HG03108 (cell line): ENCODE measurements around the gene DBP.
"Not testable (repeated sequence)": the region's sequence is repeated elsewhere in the genome, so short reads cannot be mapped to it uniquely, and the experiment has no call there.

Experiments
- ATAC-seq: cut with Tn5 transposase; IDR thresholded peaks from one replicate; pipeline ENCODE4 v1.9.1; 2021; ENCODE audit warnings: moderate library complexity; ENCODE audit not compliant: unreplicated experiment

The DBP gene, protein sequence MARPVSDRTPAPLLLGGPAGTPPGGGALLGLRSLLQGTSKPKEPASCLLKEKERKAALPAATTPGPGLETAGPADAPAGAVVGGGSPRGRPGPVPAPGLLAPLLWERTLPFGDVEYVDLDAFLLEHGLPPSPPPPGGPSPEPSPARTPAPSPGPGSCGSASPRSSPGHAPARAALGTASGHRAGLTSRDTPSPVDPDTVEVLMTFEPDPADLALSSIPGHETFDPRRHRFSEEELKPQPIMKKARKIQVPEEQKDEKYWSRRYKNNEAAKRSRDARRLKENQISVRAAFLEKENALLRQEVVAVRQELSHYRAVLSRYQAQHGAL

DNA sequence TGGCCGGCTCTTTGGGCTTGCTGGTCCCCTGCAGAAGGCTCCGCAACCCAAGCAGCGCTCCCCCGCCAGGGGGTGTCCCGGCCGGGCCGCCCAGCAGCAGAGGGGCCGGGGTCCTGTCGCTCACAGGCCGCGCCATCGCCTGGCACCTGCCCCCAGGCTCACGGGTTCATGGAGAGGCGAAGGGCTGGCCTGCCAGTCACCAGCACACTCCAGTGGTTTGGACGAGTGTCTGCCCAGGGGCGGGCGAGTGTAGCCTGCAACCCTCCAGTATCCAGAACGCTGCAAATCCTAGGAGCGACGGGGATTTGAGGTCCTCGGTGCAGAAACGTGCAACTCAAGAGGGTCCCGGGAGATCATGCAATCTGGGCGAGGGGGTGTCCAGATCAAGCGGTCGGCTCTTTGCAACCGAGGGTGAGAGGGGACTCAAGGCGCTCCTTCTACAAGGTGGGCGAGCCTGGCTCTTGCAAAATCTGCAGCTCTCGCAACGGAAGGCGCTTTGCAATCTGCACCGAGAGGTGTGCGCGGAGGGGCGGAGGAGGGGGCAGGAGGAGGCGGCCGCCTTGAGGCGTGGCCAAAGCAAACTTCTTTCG, at the start of gene DBP:
Gene DBP, minus strand, starts transcription at position 521 of the 590 bp plus-strand sequence. Its CDS starts 385 bp downstream, at position 136.
- peak; percentile 0 for ATAC-seq

DNA sequence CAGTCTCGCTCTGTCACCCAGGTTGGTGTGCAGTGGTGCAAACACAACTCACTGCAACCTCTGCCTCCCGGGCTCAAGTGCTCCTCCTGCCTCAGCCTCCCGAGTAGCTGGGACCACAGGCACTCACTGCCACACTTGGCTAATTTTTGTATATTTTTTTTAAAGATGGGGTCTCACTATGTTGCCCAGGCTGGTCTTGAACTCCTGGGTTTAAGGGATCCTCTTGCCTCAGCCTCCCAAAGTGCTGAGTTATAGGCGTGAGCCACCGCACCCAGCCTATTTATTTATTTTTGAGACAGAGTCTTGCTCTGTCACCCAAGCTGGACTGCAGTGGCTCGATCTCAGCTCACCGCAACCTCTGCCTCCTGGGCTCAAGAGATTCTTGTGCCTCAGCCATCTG, 49.5 kb upstream of the DBP start:
- not testable (repeated sequence) for ATAC-seq

DNA sequence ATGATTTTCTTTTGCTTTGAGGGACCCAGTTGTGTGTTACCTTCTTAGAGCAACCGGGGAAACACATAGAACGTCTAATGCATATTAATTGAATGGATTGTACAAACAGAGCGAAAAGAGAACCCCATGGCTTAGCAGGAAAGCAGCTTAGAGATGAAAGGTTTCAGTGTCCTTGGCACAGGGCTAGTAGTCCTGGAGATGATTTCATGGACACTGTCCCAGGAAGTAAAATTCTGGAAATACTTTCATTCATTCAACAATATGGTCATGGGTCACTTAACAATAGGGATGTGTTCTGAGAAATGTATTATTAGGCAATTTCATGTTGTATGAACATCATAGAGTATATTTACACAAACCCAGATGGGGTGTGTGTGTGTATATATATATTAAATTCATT, 48.9 kb upstream of the DBP start:
- ATAC-seq, result no peak

DNA sequence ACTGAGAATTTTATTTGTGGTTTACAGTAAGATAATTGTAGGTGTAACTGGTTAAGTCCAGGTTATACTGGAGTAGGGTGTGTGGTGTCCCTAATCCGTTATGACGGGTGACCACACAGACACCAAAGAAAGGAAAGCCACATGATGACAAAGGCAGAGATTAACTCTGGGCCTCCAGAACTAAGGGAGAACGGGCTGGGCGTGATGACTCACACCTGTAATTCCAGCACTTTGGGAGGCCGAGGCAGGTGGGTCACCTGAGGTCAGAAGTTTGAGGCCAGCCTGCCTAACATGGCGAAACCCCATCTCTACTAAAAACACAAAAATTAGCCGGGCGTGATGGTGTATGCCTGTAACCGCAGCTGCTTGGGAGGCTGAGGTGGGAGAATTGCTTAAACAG, 48.4 kb upstream of the DBP start:
- no peak for ATAC-seq

DNA sequence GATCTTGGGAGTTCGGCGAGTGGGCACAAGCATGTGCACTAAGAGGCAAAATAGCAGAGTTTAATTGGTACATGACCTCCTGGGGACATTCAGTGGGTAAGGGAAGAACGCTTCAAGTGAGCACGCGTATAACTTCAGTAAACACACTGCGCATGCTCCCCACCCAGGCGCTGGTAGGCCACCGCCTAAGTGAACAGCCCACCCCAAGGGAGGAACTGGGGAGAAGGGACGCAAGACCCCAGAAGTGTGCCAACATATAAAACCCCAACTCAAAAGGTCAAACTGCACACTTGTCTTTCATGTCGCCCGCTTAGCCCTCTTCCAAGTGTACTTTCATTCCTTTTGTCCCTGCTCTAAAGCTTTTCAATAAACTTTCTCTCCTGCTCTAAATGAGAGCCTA, 46.2 kb upstream of the DBP start:
- no peak for ATAC-seq

DNA sequence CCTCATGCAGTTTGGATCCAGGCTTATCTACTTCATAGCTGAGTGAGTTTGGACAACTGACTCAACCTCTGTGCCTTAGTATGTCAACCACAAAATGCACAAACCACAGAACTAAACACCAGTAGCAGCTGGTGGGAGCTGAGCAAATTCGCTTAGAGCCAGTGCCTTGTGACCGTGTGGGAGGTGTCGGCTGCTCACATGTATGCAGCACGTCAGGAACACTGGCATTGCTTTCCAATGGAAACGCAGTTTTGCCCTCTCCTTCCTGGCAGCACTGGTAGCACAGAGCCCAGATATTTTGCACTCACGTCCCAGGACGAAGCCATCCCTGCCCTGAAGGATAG, 43.9 kb upstream of the DBP start:
- ATAC-seq, result no peak

DNA sequence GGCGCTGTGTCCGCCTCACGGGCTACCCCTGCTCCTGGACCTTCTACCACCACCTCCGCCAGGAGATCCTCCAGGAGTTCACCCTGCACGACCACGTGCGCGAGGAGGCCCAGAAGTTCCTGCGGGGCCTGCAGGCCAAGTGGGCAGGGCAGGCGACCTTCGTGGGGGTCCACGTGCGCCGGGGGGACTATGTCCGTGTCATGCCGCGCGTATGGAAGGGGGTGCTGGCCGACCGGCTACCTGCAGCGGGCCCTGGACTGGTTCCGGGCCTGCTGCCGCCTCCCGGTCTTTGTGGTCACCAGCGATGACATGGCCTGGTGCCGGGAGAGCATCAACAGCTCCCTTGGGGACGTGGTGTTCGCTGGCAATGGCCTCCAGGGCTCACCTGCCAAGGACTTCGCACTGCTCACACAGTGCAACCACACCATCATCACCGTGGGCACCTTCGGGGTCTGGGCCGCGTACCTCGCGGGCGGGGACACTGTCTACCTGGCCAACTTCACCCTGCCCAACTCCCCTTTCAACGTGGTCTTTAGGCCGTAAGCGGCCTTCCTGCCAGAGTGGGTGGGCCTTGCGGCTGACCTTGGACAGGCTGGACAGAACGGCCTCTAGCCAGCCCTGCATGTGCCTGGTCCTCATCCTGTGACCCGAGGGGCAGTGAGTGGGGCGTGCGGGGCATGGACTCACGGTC, 43.4 kb upstream of the DBP start:
- ATAC-seq, result no peak

DNA sequence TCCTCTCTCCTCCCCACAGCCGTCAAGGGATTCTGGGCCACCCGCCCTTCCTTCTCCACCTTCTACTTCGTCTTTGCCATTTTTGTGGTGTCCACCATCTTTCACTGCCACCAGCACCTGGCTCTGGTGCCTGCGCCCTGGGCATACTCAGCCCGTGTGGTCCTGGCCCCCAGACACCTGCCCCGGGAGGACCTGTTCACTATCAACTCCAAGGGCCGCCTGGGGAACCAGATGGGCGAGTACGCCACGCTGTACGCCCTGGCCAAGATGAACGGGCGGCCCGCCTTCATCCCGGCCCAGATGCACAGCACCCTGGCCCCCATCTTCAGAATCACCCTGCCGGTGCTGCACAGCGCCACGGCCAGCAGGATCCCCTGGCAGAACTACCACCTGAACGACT, 42.8 kb upstream of the DBP start:
- not testable (repeated sequence) for ATAC-seq

DNA sequence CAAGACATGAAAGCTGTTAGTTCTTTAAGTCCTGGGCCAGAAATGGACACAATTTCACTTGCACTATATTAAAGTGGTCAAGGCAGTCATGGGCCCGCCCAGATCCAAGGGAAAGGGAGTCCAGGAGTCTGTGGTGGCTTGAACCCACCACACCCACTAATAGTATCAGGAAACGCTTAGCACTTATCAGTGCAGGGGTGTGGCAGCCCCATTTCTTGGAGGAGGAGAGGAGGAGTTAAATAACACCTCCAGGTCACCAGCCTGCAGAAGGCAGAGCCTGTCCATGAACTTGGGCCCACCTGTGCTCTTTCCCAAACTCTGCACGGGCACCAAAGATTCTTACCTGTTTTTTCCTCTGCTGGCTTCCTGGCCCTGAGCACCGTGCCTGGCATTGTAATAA, 41.0 kb upstream of the DBP start:
- ATAC-seq, result no peak

DNA sequence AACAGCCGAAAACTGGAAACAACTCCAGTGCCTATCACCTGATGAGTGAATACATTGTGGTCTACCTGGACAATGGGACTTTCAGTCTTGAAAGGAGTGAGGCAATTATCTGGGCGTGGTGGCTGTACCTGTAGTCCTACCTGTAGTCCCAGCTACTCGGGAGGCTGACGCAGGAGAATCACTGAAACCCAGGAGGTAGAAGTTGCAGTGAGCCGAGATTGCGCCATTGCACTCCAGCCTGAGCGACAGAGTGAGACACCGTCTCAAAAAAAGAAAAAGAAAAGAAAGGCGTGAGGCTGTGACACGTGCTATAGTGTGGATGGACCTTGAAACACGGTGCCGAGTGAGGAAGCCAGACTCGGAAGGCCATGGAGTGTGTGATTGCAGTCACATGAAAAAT, 39.7 kb upstream of the DBP start:
- no peak for ATAC-seq

DNA sequence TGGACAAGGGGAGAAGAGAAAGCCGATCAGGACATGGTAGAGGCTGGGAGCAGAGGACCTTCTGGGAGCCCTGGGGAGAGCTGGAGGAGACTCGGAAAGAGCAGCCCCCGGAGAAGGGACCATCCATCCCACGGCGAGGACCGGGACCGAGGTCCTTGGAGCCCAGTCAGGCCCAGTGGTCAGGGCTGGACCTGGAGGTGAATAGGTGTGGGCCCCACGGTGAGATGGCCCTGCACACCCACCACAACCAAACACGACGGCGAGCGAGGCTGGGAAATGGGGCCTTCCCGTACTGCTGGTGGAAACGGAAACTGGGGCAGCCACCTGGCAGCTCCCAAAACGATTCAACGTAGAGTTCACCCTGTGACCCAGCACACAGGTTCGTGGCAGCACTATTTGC, 39.3 kb upstream of the DBP start:
- ATAC-seq, result no peak

DNA sequence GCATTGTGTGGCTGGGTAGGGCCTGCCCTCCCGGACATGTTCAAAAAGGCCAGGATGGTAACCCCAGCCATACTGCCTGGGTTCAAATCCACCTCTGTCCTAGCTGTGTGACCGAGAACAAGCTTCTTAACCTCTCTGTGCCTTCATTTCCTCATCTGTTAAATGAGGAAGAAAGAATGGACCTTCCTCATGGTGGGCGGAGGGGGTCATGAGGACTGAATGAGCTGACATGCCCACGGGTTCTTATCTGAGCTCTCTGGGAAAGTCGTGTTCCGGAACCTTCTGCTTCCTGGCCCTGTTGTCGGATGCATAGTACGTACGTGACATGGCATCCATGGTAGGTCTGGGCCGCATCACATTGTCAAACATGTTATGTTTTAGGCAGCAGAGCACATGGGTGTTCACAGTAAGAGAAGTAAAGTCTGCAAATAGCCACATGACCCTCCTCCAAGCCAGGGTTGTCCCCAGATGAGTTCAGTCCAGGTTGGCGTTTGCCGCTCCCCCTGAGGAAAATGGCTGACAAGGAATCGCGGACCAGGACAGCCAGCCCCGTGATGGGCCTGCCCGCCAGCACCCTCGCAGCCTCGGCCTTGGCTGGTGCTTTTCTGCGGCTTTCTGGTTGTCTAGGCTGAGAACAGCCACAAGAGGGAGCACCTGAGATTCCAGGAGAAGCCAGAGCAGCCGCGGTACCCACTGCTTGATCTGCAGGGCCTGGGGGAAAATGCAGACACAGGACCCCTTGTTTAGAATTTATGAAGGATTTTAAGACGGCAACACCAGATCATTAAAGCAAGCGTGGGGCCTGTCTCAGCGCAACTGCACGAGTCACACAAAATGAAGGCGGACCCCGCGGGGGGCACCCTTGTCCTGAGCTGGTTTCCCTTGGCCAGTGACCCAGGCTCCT, 38.0 kb upstream of the DBP start:
- ATAC-seq, result no peak

DNA sequence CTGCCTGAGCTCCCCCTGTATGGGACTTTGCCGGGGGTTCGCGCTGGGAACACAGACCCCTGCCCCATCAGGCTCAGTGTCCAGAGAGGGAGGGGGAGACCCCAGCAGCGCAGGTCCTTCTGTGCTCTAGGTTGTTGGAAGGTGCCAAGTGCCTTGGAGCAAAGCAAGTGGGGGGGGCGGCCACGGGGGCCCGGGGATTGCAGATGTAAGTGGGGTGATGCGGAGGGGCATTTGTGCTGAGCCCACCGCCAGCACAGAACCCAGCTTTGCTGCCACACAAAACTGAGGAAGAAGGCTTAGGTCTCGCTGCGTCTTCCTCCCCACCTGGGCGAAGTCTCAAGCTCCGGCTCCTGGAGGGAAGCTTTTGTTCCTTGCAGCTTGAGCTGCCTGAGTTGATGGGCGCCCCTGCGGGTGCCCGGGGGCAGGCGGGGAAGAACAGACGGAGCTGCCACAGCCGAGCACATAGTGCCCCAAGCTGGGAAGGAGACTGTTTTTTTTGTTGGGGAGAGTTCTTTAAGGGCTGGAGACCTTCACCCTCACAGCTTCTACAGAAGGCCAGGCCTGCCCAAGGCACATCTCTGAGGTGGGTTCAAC, 37.1 kb upstream of the DBP start:
- ATAC-seq, result no peak

DNA sequence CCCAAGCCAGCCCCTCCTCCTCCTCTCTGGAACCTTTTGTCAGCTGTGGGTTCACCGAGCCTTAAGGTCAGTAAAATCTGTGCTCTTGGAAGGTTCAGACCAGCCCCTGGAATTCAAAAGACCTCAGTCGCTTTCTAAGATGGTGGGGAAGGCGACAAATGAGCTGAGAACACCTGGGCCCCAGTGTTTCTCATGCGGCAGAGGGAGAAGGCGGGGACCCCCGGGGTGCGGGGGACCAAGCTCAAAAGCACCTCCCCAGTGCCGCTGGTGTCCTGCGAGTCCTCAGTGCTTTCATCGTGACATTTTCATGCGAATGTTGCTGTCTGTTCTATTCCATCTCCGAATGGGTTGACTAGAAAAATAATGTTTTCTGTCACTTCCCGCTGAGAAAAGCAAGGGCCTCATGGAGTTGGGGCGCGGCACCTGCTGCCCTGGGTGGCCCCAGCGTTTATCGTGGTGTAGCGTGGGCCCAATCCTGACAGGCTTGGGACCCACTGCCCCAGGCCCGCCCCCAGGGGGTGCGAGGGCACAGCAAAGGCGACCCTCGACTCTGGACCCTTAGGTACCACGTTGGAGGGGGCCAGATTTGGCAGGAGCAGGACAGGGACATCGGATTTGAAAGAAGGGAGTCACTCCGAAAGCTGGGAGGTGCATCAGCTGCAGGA, 36.4 kb upstream of the DBP start:
- ATAC-seq, result no peak

DNA sequence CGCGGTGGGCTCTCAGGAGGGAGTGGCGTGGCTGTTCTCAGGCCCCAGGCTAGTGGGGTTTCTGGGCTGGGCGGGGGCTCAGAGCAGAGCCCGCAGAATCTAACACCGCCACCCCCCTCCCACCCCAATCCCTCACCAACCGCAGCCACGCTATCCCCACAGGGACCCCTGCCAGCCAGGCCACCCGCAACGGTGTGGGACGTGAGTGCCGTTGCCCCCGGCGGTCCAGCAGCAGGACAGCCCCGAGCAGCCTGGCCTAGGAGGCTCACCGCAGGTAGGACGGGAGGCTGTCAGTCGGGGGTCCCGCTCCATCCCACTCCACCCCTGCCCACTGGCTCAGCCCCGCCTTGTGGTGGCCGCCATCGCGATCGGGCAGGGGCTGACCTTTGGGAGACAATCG, 35.8 kb upstream of the DBP start, which contains the start of gene NTN5:
Gene NTN5, minus strand, starts transcription at position 24 of the 400 bp plus-strand sequence. CDS start 2,031 bp downstream, outside the sequence.
- no peak for ATAC-seq

DNA sequence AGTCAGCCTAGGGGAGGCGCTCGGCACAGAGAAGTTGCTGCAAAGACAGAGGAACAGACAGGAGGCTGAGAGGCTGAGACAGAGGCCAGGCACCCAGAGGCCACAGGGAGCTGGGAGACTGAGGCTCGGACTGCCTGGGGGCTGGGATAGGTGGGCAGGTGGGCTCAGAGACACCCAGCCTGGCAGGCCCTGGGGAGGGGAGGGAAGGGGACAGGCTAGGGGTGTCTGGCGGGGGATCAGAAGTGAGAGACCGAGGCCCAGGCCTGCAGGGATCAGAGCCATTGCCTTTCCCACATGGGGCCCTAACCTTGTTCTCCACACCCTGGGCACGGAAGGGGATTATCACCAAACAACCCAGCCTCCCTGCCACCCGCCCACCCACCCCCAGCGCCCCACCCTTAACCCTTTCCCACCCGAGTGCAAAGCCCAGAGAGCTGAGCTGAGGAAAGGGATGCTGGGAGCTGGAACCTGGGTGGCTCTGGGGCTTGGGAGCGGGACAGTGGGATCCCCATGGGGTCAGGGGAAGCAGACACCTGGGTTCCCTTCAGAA, 34.3 kb upstream of the DBP start:
- ATAC-seq, result no peak

DNA sequence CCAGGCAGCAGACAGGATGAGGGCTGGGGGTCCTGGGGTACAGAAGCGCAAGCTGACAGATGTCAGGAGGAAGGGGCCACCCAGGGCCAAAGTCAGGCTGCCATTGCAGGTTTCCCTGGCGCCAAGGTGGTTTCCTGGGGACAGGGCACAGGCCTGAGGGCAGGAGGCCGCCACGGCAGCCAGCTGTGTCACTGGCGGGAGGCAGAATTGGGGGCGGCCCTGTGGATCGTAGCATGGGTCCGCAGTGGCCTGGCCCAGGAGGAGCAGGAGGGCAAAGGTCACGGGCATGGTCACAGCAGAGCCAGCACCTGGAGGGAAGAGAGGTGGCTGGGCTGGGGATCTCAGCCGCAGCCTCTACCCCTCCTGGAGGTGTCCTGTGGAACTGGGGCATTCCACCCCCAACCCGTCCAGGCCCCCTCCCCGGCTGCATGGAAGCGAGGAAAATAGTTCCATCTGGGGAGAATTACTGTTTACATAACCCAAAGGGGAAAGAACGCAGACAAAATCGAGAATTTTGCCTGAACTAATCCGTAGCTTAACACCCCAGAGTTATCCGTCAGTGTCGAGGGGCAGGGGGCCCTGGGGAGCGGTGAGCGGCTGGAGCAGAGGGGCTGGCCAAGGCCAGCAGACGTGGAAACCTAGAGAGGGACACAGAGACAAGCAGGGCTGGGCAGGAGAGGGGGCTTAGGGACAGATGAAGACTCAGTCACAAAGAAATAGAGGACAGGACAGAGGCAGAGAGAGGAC, 33.7 kb upstream of the DBP start:
- no peak for ATAC-seq

DNA sequence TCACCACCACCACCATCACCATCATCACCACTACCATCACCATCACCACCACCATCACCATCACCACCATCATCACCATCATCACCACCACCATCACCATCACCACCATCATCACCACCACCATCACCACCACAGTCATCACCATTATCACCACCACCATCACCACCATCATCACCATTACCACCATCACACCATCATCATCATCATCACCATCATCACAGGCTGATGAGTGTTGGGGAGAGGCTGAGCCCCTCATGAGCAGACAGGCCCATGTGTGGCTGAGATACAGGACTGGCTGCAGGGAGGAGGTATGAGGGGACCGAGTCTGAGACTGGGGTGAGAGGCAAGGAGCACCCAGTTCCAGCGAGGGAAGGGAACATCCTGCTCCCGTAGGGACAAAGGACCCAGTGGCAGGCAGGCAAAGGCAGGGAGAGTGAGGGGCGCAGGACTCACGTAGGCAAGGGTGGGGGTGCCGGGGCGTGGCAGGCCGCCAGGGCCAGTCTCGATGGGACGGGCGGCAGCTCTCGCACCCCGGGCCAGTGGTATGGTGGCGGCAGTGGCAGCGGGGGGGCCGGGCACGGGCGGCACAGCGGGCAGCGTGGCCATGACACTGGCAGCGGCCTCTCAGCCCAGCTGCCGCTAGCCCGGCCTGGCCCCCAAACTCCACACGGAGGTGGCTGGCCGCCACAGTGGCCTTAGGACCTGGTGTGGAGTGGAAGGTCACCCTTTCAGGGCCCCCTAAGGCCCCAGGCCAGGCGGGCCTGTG, 32.9 kb upstream of the DBP start:
- ATAC-seq, result no peak

DNA sequence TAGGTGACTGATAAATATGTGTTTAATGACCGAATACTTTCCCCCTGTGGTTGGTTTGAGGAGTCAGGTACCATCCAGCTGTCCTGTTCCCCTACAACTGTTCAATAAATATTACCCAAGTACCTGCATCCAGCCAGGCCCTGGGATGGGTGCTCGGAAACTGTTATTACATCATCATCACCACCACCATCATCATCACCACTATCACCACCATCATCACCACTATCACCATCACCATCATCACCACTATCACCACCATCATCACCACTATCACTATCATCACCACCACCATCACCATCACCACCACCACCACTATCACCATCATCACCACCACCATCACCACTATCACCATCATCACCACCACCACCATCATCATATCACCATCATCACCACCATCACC, 31.6 kb upstream of the DBP start:
- no peak for ATAC-seq
